ENCODE data around the gene CYP26B1. TPM values are rescaled to one million over a fixed set of nuclear protein-coding genes. Genes with fewer than 3 reads are reported as not detected.

CYP26B1 gene
- total and polyA plus RNA-seq, 9 of the 15 experiments (the other 6 are each of a cell fraction or from before 2014, with no cell fraction given): 0.01 to 0.13 (median 0.04) TPM; not detected in 6

GRCh38 chr2:72148003-72148836 lies 558 bp upstream of the CYP26B1 start (continued):
- TF ChIP-seq, protein P1, sequence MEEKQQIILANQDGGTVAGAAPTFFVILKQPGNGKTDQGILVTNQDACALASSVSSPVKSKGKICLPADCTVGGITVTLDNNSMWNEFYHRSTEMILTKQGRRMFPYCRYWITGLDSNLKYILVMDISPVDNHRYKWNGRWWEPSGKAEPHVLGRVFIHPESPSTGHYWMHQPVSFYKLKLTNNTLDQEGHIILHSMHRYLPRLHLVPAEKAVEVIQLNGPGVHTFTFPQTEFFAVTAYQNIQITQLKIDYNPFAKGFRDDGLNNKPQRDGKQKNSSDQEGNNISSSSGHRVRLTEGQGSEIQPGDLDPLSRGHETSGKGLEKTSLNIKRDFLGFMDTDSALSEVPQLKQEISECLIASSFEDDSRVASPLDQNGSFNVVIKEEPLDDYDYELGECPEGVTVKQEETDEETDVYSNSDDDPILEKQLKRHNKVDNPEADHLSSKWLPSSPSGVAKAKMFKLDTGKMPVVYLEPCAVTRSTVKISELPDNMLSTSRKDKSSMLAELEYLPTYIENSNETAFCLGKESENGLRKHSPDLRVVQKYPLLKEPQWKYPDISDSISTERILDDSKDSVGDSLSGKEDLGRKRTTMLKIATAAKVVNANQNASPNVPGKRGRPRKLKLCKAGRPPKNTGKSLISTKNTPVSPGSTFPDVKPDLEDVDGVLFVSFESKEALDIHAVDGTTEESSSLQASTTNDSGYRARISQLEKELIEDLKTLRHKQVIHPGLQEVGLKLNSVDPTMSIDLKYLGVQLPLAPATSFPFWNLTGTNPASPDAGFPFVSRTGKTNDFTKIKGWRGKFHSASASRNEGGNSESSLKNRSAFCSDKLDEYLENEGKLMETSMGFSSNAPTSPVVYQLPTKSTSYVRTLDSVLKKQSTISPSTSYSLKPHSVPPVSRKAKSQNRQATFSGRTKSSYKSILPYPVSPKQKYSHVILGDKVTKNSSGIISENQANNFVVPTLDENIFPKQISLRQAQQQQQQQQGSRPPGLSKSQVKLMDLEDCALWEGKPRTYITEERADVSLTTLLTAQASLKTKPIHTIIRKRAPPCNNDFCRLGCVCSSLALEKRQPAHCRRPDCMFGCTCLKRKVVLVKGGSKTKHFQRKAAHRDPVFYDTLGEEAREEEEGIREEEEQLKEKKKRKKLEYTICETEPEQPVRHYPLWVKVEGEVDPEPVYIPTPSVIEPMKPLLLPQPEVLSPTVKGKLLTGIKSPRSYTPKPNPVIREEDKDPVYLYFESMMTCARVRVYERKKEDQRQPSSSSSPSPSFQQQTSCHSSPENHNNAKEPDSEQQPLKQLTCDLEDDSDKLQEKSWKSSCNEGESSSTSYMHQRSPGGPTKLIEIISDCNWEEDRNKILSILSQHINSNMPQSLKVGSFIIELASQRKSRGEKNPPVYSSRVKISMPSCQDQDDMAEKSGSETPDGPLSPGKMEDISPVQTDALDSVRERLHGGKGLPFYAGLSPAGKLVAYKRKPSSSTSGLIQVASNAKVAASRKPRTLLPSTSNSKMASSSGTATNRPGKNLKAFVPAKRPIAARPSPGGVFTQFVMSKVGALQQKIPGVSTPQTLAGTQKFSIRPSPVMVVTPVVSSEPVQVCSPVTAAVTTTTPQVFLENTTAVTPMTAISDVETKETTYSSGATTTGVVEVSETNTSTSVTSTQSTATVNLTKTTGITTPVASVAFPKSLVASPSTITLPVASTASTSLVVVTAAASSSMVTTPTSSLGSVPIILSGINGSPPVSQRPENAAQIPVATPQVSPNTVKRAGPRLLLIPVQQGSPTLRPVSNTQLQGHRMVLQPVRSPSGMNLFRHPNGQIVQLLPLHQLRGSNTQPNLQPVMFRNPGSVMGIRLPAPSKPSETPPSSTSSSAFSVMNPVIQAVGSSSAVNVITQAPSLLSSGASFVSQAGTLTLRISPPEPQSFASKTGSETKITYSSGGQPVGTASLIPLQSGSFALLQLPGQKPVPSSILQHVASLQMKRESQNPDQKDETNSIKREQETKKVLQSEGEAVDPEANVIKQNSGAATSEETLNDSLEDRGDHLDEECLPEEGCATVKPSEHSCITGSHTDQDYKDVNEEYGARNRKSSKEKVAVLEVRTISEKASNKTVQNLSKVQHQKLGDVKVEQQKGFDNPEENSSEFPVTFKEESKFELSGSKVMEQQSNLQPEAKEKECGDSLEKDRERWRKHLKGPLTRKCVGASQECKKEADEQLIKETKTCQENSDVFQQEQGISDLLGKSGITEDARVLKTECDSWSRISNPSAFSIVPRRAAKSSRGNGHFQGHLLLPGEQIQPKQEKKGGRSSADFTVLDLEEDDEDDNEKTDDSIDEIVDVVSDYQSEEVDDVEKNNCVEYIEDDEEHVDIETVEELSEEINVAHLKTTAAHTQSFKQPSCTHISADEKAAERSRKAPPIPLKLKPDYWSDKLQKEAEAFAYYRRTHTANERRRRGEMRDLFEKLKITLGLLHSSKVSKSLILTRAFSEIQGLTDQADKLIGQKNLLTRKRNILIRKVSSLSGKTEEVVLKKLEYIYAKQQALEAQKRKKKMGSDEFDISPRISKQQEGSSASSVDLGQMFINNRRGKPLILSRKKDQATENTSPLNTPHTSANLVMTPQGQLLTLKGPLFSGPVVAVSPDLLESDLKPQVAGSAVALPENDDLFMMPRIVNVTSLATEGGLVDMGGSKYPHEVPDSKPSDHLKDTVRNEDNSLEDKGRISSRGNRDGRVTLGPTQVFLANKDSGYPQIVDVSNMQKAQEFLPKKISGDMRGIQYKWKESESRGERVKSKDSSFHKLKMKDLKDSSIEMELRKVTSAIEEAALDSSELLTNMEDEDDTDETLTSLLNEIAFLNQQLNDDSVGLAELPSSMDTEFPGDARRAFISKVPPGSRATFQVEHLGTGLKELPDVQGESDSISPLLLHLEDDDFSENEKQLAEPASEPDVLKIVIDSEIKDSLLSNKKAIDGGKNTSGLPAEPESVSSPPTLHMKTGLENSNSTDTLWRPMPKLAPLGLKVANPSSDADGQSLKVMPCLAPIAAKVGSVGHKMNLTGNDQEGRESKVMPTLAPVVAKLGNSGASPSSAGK (IDR thresholded peaks at IDR 0.05): no peak
- TF ChIP-seq NFYB (IDR thresholded peaks at IDR 0.05; ENCODE audit: extremely low read depth, insufficient read length) (no peak), NR2C2 (CRISPR knock-in tag; IDR thresholded peaks at IDR 0.05) (no peak), NR2C2 (tag; IDR thresholded peaks at IDR 0.05) (no peak)
